Ovary (tissue), 10 donors: ENCODE measurements around the gene ARPC1A. TPM values are rescaled to one million over a fixed set of nuclear protein-coding genes. Genes with fewer than 3 reads are reported as not detected.
A peak's percentile ranks its signal among the peaks of the same experiment; 100 is the strongest.
"Not testable (repeated sequence)": the region's sequence is repeated elsewhere in the genome, so short reads cannot be mapped to it uniquely, and the experiment has no call there.

ENCODE experiments used
- DNase-seq, 5 donors: peaks; one replicate each; pipeline ENCODE4 v3.0.0-alpha.2; 2019 to 2020
- H3K27ac ChIP-seq, 2 donors: fragments of 200-600 bp; one replicate each; pipeline versions ENCODE4 v1.5.1 to v1.8.0; 2019 to 2022
- H3K27me3 ChIP-seq: fragments of 200-600 bp; one replicate; pipeline ENCODE4 v1.8.0; 2022
- H3K36me3 ChIP-seq: fragments of 200-600 bp; sonication (generic); one replicate; pipeline ENCODE4 v1.5.1; 2019
- H3K4me1 ChIP-seq: one replicate; pipeline ENCODE4 v1.8.1; 2013; ENCODE audit warnings: mild to moderate bottlenecking, moderate library complexity; ENCODE audit not compliant: insufficient read depth
- H3K4me3 ChIP-seq: fragments of 200-600 bp; sonication (generic); one replicate; pipeline ENCODE4 v1.5.1; 2017
- H3K9me3 ChIP-seq, 2 donors: fragments of 200-600 bp in 1 of 2; sonication (generic) in 1 of 2; one replicate each; pipeline versions ENCODE4 v1.5.1 to v1.8.1; 2013 to 2019; ENCODE audit warnings: mild to moderate bottlenecking in 1 of 2, moderate library complexity in 1 of 2
- CTCF ChIP-seq, 3 donors: fragments of 450-650 bp in 2 of 3; fragments of 200-600 bp in 1 of 3; IDR thresholded peaks; one replicate each; pipeline versions ENCODE4 v1.5.1 to v1.8.0; 2016 to 2022; ENCODE audit warnings: antibody characterized with exemption in 3 of 3, mild to moderate bottlenecking in 1 of 3
- EP300 ChIP-seq: sonication (generic); formaldehyde crosslinking; IDR thresholded peaks from one replicate; pipeline ENCODE4 v1.6.1; 2017; ENCODE audit warnings: antibody characterized with exemption
- POLR2A ChIP-seq: fragments of 450-650 bp; IDR thresholded peaks from one replicate; pipeline ENCODE4 v1.6.1; 2017; ENCODE audit warnings: antibody characterized with exemption, mild to moderate bottlenecking, moderate library complexity
- WGBS, 3 donors: extraction: QIAGEN DNeasy Blood & Tissue Kit in 1 of 3; methylation state at CpG; one replicate each; pipeline versions ENCODE4 v1.1.5 to v1.1.7; 2013 to 2017; 5-methylcytosine and 5-hydroxymethylcytosine counted together
- intact Hi-C, 4 donors: fragments of 100-400 bp; cut with DNase I; formaldehyde crosslinking; loops; one replicate each; pipeline versions ENCODE4 v1.11.0 to v1.15.1; 2022 to 2023
- long read RNA-seq, 3 donors: library from polyadenylated mRNA in 2 of 3; unstranded in 2 of 3; transcript quantifications; one replicate each; pipeline ENCODE4 v2.0.0 and lab custom pipeline, GENCODE V29; 2021 to 2026
- polyA plus RNA-seq, 2 donors: library from polyadenylated mRNA; stranded (reverse); fragments of 200-250 nt in 1 of 2; fragments of 350-450 nt in 1 of 2; fragmentation: Illumina TruSeq in 1 of 2; extraction: RNeasy Lipid Tissue Mini Kit (QIAGEN cat#74804) in 1 of 2; gene quantifications; one replicate each; pipeline ENCODE4 v1.2.3, GENCODE V29; 2013 to 2014
- total RNA-seq, 7 donors: library from RNA; depleted of rRNA in 2 of 7; stranded (reverse); fragments of >200 nt in 2 of 7; fragmentation: NEBNext Ultra II Directional in 3 of 7; extraction: Animal tissue kit (Norgen Biotek cat#: 25700) in 3 of 7; gene quantifications; one replicate each; pipeline versions ENCODE4 v1.1.0 to v1.2.4, GENCODE V29; 2016 to 2023
- donor health status: DM: no; HTN: no; CAD: no; lungs with moderate emphysema.
- donor health status: DM: no; HTN: no; CAD: no.
- donor health status: Bipolar disorder and iron deficiency.
- donor health status: DM: yes; HTN: yes; CAD: no.
- donor health status: DM: no; HTN: no; CAD: no.
- donor health status: DM: yes; HTN: yes; CAD: no.

Gene ARPC1A
- total RNA-seq (100 to 1,000 TPM in 5 of 7 donors, 10 to 100 TPM in 2; 83.7 to 134 (median 112) TPM), polyA plus RNA-seq (100 to 1,000 TPM in 1 of 2 donors, 10 to 100 TPM in 1; 98.1 to 138 TPM)
- long read RNA-seq, donor 1, transcript ARPC1A-201 (10 exons, 1,565 nt) = major isoform, 1,218 of 1,348 reads
- long read RNA-seq, donor 1, partial matches to known transcripts = 70 of 1,348 reads
- long read RNA-seq, donor 1, other reads (novel, unspliced or antisense) = 60 of 1,348 reads
- long read RNA-seq, donor 2, transcript ARPC1A-201 (10 exons, 1,565 nt) = major isoform, 53 of 67 reads
- long read RNA-seq, donor 2, partial matches to known transcripts = 13 of 67 reads
- long read RNA-seq, donor 2, other reads (novel, unspliced or antisense) = 0 of 67 reads
- long read RNA-seq, donor 3, transcript ARPC1A-201 (10 exons, 1,565 nt) = major isoform, 143 of 157 reads
- long read RNA-seq, donor 3, partial matches to known transcripts = 8 of 157 reads
- long read RNA-seq, donor 3, other reads (novel, unspliced or antisense) = 6 of 157 reads

DNA sequence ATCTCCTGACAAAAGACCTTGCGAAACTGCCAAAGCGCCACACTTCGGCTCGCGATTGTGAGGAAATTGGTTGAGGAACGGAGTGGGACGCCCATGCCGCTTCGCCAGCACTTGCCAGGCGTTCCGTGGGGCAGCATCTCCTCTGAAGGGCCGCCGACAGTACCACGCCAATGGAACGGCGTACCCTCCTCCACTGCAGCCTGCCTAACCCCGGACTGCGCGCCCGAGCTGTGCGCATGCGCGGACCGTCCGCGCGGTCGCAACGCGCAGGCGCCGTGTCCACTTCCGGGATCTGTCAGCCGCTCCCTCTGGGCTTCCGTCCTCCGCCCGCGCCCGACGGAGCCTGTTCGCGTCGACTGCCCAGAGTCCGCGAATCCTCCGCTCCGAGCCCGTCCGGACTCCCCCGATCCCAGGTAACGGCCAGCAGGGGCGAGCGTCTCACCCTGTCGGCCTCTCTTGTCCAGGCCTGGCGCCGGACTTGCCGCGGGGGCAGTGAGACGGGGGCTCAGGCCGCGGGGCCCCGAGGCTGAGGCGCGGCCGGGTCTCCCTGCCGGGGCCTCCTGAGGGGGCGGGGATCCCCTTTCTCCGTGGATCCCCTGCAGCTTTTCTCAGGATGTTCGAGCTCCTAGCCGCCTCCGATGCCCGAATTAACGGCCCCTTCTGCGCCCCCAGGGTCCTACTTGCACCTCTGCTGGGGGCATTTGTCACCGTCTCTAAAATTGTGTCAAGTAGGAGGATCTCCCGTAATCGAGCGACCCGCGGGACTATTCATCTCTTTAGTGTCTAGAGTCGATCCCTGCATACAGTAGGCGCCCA is at the start of gene ARPC1A:
ARPC1A (plus strand) TSS at position 307 of the 816 bp plus-strand sequence. CDS start 7,456 bp downstream, outside the sequence.
- intact Hi-C loops = no loop called here
- peak within 1 kb of the TSS; percentile 39 to 67 for H3K27ac ChIP-seq
- TF ChIP-seq POLR2A (peak; percentile 70), EP300 (no peak), CTCF (IDR thresholded peaks at IDR 0.05) (peak in 2 of 3 donors; percentile 31 to 34)
- H3K4me1 ChIP-seq = peaks cover 7% of the 10 kb centered on the region
- DNase-seq = peak; percentile 88 to 95 (median 92)
- no peaks in the 10 kb centered on the region for H3K27me3 ChIP-seq
- WGBS, 3 donors = 0% methylated on average over 61 to 82 of the region's 82 CpGs
- H3K9me3 ChIP-seq = no peaks in the 10 kb centered on the region
- peak within 1 kb of the TSS; percentile 93 for H3K4me3 ChIP-seq
- no peaks in the 10 kb centered on the region for H3K36me3 ChIP-seq

DNA sequence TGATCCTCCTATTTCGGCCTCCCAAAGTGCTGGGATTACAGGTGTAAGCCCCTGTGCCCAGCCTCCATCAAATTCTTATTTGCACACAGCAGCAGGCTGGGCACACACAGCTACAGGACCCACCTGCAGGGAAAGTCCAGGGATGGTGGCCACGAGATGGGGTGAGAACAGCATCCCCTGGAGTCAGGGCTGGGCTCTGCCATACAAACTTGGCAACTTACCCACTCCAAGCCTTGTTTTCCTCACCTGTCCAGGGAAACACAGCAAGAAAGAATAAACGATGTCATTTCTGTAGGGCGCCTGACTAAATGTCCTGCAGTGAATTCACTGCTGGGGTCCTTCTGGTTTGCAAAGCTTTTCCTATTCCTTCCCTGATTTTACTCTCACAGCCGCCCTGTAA is 47.5 kb upstream of the ARPC1A start:
- no peaks in the 10 kb centered on the region for H3K9me3 ChIP-seq
- WGBS, 3 donors = 82 to 86% (median 85%) methylated on average over 5 of the region's 5 CpGs
- H3K4me1 ChIP-seq = no peaks in the 10 kb centered on the region
- intact Hi-C loops = no loop called here
- no peak for DNase-seq
- H3K4me3 ChIP-seq = no peak overlapping the region
- no peaks in the 10 kb centered on the region for H3K27me3 ChIP-seq
- no peak overlapping the region for H3K27ac ChIP-seq
- TF ChIP-seq EP300 (no peak), CTCF (IDR thresholded peaks at IDR 0.05) (no peak), POLR2A (no peak)
- no peaks in the 10 kb centered on the region for H3K36me3 ChIP-seq

DNA sequence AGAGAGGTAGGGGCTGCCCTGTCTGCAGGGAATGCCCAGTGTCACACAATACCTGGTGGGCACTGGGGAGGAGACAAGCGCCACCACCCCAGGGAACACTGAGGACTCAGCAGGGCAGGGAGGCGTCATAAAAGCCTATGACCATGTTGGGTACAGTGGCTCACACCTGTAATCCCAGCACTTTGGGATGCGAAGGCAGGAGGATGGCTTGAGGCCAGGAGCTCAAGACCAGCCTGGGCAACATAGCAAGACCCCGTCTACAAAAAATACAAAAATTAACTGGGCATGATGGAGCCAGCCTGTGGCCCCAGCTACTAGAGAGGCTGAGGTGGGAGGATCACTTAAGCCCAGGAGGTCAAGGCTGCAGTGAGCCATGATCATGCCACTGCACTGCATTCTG is 41.5 kb upstream of the ARPC1A start:
- DNase-seq, H3K4me1 ChIP-seq, H3K9me3 ChIP-seq, H3K36me3 ChIP-seq, H3K4me3 ChIP-seq, intact Hi-C loops, H3K27me3 ChIP-seq, H3K27ac ChIP-seq: not testable (repeated sequence)
- 93 to 96% (median 96%) methylated on average over 4 of the region's 4 CpGs for WGBS, 3 donors

- Histone ChIP-seq H3K27ac (no peak overlapping the region), H3K4me1 (no peaks in the 10 kb centered on the region), H3K9me3 (no peaks in the 10 kb centered on the region), H3K27me3 (no peaks in the 10 kb centered on the region), H3K36me3 (no peaks in the 10 kb centered on the region), H3K4me3 (no peak overlapping the region)
- TF ChIP-seq CTCF (IDR thresholded peaks at IDR 0.05) (no peak), POLR2A (no peak), EP300 (no peak)
- 90 to 94% (median 94%) methylated on average over 23 of the region's 23 CpGs for WGBS, 3 donors
- intact Hi-C loops = no loop called here
- DNase-seq = no peak
Observed at GRCh38 chr7:99287779-99288534, 37.7 kb upstream of the ARPC1A start.
